Central memory CD4-positive, alpha-beta T cell (primary cell): ENCODE data around the gene NR3C1.

Experiments
- DNase-seq: peaks from one replicate; pipeline ENCODE4 v3.0.0; 2022

The NR3C1 gene

DNA sequence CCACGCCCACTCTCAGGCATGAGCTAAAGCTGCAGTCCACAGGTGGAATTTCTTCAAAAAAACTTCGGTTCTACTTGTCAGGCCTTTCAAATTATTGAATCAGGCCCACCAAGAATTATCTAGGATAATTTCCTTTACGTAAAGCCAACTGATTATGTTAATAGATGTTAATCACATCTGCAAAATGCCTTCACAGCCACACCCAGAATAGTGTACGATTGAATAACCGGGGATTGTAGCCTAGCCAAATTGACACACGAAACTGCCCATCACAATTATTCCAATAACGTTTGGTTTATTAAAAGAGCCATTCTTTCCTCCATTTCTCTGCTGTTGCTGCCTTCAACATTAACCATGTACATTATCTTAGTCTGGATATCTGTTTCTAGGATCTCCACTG lies 148.7 kb downstream of the NR3C1 start:
- no peak for DNase-seq

DNA sequence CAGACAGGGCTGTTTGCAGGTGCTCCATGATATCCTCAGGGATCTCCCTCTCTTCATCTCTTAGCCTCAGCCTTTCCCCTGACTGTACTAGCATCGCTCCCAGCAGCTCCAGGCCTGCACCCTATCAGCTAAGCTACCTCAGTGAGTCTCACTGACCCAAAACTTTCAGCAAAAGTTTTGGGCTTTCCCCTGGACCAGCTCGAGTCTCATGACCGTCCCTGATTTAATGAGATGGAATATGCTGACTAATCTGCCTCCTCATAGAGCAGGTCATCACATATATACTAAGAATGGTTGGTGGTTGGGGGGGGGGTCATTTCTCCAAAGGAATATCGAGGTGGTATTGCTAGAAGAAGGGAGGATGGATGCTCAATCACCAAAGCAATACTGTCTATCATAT lies 151.5 kb downstream of the NR3C1 start:
- no peak for DNase-seq

DNA sequence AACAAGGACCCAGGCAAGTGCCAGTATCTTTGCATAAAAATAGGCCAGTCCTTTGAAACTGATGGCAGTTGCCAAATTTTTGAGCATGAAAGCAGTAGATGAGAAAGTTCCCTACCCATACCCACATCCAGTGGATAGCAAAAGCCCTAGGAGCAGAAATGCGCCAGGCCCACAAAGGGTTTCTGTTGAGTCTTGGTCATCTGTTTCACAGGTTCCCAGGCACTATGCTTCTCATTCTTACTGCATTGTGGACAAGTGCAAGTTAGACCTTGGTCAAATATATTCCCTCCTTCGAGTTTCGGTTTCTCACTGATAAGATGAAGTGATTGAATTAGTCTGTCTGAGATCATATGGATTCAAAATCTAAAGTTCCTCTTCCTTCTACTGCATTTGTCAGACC lies 152.3 kb downstream of the NR3C1 start:
- no peak for DNase-seq

DNA sequence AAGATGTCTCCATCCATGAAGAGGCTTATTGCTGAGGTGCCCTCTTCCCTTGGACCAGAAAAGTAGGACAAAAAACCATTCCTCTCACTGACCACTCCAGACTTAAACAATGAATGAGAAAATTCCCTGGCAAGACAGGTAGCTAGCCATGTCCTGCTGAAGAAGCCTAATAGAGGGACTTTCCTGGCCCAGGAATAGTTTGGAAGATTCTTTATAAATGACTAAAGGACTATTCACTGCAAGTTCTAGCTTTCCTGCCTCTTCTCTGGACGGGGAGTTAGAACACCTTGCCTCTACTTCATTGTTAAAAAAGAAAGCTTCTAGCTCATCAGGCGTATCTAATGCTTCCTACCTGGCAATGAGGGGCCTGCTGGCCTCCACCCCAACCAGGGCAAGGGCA lies 153.6 kb downstream of the NR3C1 start:
- DNase-seq = no peak

DNA sequence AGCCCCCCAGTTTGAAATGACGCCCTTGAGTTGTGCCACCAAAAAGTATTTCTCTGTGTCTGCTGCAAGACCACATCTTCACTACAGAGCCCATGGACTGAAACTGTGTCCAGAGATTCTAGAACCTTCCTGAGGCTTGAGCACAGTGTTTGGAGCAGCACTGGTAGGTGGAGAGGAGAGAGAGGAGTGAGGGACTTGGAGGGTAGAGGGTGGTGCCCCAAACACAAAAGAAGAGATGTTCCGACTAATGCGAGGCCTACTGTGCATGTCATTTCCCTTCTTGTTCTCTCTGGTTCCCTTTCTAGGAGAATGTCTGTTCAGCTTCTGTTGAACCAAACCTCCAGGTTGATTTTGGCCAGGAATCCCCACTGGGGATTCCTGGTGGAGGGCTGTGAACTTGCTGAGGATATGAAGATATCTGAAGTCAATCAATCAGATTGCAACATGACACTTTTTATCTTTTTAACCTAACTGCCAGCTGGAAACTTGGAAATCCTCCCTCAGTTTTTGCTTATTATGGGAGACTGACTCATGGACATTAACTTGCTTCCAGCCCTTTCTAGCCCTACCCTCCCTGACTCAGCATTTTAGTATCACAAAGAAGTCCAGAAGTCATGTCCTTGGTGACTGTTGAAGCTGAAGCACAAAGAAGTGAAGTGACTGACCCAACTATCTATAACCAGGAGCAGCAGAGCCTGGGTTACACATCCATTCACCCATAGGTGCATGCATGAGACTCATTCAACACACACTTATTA lies 154.5 kb downstream of the NR3C1 start:
- no peak for DNase-seq

DNA sequence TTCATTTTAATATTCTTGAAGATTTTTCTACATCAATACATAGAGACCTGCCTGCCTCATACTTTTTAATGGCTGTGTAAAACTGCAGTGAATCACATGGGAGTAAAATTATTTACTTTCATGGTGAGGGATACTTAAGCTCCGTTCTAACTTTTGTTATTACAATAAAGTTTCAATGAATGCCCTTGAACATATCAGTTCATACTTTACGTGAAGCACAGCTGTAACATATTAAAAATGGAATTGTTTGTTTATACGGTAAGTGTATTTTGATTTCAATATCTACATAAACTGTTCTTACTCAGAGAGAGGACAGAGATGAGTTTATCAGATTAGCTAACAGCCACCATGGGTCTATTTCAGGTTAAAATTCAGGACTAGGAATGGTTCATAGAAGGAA lies 155.1 kb downstream of the NR3C1 start:
- DNase-seq = no peak

DNA sequence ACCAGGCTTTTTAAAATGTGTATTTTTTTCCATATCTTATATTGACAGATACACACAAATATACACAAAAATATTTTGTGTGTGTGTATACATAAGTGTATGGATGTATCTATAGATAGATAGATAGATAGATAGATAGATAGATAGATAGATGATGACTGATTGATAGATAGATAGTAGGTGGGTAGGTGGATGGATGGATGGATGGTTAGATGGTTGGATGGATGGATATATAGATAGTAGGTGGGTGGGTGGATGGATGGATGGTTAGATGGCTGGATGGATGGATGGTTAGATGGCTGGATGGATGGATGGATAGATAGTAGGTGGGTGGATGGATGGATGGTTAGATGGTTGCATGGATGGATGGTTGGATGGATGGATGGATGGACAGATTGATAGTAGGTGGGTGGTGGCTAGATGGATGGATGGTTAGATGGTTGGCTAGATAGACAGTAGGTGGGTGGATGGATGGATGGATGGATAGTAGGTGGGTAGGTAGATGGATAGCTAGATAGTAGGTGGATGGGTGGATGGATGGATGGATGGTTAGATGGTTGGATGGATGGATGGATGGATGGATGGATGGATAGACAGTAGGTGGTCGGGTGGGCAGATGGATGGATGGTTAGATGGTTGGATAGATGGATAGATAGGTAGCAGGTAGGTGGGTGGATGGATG lies 156.2 kb downstream of the NR3C1 start:
- DNase-seq = no peak

DNA sequence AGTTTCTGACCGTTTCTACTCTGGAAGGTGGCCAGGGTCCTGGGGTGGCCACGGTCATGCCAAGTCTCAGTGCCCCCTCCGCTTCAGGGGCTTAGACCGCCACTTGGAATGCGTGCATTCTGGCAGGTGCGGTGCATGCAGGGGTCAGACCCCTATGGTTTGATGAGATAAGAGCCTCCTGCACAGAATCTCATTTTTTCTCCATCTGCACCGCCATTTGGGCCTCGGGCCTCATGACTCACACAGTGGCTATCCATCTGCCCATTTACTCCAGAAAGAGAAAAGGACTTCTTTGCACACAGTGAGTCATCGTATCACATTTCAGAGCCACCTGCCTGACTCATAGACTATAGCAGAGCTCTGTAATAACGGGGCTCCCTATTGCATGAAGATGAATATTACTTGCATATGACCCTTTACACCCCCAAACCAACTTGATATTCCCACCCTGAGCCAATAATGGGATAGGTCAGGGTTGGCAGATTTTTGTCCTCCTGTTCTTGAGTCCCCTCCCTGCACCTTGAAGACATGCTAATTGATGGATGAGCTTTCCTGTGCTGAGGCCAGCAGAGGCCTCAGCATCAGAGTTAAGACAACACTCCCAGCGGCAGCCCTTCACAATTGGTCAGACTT lies 157.4 kb downstream of the NR3C1 start:
- DNase-seq = no peak

DNA sequence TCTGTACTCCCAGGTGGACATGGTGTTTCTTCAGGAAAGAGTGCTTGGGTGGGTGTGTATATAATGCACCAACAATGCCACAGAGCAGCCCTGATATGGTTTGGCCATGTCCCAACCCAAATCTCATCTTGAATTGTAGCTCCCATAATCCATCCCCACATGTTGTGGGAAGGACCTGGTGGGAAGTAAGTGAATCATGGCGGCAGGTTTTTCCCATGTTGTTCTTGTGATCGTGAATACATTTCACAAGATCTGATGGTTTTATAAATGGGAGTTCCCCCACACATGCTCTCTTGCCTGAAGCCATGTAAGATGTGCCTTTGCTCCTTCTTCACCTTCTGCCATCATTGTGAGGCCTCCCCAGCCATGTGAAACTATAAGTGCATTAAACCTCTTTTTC lies 158.5 kb downstream of the NR3C1 start:
- DNase-seq = no peak

DNA sequence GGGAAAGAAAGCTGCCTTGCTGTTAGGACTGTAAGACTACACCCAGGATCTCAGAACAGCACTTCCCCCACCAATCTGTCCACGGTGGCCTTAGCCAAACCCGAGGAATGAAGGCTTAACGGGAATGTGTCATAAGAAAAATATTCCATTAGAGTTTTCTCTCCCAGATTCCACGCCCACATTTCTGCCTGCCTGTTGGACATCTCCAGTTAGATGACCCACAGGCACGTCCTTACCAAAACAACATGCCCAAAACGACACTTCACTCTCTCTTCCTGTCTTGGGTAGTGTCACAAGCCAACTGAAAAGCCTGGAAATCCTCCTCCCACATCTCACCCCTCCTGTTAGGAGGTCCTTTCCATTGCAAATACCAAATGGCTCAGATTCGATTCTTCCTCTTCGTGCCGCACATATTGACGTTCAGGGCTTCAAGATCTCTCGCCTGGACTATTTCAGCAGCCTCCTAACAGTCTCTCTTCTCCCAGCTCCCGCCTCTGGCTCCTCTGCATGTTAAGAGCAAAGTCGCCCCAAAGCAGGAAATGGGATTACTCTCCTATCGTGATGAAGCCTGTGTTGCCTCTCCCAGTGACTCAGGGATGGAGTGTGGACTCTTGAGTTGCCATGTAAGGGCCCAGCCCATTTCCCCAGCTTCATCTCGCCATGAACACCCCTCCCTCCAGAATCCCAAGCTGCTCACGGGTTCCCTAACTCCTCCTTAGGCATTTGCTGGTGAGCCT lies 159.3 kb downstream of the NR3C1 start:
- DNase-seq = no peak

DNA sequence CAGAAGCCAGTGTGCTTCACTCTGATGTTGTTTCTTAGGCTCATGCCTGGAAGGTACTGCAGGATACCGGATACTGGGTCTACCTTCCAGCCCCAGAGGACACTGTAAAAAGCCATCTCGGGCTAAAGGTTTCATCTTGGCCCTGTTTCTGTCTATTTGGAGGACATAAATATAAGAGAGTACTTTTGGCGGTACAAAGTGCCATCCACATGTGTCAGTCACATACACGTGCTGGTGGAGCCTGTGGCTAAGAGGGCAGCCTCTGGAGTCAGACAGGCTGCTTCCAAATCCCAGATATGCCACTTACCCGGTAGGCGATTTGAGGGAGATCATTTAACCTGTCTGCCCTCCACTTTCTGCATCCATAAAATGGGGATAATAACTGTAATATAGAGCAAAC lies 160.4 kb downstream of the NR3C1 start:
- DNase-seq = no peak

DNA sequence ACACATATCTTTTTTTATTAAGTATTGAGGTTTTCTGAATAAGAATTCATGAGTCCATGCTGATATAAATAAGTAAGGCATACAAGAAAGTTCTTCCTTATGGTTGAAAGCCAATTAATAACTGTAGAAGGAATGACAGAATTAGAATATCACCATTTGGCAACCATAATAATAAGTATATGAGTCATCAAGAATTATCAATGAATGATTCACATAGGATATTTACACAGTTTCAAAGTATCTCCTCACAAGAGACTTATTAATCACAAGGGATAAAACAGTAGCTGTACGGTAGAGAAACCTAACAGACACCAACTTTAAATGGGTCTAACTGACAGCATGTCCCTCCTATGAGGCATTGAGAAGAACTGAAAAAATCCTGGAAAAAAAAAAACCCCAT lies 161.6 kb downstream of the NR3C1 start:
- DNase-seq = no peak

DNA sequence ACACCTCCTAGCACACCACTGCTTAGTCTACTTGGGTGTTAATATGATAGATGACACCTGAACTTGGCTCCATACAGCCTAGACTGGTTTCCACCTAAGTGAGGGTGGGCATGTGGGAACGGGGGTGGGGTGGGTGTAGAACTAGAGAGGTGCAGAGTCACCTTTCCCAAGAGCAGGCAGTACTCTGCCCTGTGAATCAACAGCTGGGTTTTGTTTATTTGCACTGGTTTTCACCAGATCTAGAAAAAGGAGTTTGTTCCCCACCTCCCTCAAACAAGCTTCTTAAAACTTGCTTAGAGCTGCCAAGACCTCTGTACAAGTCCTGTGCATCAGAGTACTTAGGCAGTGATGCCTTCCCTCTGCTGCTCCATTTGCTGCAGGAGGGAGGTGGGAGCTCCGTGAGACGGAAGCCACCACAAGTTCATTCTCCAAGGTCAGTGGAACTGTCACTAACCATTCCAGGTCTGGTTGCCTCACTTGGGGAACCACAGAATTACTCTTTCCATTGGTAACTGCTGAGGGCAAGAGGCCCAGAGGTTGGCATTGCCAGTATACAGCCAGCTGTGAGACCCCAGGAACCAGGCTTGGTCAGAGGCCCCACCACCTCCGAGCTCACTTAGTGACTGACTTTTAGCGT lies 163.5 kb downstream of the NR3C1 start:
- DNase-seq = no peak

DNA sequence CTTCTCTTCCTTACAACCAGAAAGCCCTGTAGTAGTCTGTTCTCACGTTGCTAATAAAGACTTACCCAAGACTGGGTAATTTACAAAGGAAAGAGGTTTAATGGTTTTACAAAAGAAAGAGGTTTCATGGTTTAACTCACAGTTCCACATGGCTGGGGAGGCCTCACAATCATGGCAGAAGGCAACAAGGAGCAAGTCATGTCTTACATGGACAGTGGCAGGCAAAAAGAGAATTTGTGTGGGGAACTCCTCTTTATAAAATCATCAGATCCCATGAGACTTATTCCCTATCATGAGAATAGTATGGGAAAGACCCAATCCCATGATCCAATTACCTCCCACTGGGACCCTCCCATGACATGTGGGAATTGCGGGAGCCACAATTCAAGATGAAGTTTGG lies 164.9 kb downstream of the NR3C1 start:
- DNase-seq = no peak

DNA sequence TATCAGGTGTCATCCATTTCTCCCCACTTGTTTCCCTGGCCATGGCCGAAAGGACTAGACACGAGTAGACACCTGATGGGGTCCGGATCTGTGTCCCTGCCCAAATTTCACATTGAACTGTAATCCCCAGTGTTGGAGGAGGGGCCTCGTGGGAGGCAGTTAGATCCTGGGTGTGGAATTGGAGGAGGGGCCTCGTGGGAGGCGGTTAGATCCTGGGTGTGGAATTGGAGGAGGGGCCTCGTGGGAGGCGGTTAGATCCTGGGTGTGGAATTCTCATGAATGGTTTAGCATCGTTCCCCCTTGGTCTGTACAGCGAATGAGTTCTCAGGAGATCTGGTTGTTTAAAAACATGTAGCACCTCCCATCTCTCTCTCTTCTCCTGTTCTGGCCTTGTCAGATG lies 165.8 kb downstream of the NR3C1 start:
- no peak for DNase-seq

DNA sequence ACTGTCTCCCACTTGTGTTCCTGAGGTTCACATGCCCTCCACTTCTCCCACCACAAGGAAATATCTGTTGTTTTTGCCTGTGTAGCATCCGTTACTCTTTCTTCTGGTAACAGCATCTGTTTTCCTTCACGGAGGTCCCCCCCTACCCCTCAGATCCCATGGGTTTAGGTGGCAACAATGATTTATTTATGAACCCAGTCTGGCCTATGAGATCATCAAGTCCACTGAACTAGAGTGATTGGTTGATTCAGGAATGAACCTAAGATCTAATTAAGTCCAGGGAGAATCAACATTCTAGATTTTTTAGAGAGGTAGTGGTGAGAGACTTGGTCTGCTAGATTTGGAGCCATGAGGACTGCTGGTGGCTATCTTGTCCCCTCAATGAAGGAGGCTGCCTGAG lies 166.8 kb downstream of the NR3C1 start:
- no peak for DNase-seq

DNA sequence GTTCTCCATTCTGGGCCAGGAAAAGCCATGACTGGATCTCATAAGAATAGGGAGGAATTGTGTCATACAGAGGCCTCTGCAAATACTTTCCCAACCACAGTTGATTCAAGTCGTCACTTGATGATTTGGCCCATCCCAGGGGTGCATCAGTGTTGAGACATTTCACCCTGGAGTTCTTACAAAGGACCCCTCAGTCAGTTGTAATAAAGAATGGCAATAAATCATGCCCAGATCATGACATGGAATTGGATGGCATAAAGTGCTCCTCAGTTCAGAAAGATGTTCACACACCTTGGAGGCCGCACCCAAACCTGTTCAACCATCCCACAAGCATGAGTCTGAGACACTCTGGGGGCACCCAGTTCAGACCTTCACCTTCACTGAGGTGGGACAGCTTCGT lies 168.1 kb downstream of the NR3C1 start:
- DNase-seq = no peak

DNA sequence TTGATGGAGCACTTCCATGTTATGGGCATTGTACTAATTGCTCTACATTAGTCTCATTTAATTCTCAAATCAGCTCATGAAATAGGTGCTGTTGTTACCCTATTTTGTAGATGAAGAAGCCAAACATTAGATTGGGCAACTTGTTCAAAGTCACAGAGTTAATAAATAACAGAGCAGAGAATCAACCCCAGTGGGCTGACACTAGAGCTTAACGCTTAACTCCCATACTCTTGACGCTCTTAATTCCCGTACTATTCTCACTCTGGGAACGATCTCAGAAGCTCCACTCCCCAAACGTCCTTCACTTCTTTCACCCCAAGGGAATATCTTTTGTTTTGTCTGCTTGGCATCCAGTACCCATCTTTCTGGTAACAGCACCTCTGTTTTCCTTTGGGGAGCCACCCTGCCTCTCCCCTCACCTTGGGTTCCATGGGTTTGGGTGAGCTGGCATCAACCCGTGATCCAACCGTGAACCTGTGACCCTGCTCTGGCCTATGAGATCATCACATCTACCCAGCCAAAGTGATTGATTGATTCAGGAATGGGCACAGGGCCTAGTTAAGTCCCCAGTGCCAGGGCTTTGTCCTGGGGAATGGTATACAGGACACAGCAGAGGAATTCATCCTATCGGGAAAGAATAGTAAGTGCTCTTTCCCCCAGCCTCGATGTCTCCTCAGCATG lies 169.2 kb downstream of the NR3C1 start:
- no peak for DNase-seq

DNA sequence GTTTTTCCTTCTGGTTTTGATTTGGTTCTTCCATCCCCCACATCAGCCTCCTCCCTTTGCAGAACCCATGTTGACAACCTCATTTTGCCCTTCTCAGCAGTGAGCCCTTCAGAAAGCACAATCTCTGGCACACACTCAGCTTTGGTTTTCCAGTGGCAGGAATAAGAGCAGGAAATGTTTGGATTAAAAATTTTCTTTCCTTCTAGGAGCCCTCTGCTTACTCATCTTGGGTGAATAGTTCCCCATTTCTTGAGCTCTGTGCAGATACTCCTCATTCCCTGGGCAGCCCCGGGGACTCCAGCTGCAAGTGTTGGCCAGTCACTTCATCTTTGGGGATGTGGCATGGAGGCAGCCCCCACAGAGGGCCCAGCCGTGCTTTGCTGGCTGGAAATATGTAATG lies 170.5 kb downstream of the NR3C1 start:
- no peak for DNase-seq

DNA sequence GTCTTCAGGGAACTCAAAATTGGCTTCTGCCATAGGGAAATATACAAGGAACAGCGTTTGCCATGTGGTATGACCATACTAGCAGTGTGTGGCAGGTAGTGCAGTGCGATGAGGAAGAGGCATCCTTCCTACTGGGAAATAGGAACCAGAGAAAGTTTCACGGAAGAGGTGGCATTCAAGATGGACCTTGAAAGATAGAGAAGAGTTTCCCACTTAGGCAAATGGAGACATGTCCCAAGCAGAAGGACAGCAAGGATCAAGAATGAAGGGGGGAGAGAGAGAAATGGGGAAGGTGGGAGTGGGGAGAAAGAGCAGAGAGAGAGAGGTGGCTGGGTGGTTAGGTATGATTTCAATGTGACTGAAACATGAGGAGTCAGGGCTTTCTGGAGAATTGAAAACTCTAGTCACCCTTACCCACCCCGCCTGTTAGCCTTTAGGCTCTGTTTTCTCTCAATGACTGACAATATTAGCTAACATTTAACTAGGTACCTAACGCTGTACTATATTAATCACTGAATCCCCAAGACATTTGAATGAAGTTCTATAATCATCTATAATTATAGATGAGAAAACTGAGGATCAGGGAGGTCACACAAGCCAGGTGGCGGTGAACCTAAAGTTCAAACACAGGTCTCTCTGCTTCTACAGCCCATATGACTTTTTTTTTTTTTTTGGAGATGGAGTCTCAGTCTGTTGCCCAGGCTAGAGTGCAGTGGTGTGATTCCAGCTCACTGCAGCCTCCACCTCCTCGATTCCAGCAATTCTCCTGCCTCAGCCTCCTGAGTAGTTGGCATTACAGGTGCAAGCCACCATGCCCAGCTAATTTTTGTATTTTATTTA lies 171.3 kb downstream of the NR3C1 start:
- DNase-seq = no peak

DNA sequence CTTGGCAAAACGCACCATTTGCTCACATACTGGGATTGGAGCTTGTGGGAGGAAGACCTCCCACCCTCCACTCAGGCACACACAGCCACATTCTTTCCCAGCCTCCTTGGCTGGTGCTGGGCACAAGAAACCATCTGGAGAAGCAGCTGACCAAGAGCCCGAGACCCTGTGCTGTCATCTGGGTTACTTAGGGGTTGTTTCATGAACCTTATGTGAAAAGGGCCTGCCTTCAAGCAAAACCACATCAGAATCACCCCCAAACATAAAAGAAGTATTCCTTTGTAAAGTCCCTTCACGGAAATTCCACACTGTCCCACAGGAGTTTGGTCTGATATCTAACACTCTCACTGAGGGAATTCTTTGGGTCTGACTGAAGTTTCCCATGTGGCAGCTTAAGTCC lies 172.1 kb downstream of the NR3C1 start:
- DNase-seq = no peak

DNA sequence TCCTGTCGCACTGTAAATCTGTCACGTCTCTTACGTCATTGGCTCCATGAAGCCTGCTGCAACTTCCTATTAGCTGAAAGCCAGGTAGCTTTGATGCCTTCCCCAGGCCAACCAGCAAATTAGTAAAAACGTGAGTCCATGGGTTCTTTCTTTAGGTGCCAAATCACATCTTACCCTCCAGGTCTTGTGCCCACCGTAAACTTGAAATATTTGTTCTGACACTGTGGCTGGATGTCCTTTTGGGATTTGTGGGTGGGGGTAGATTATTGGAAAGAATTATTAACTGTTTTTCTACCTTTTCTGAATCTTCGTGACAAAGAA lies 172.8 kb downstream of the NR3C1 start:
- no peak for DNase-seq
